Measurements from ENCODE around the gene CNR2. TPM values are rescaled to one million over a fixed set of nuclear protein-coding genes. Genes with fewer than 3 reads are reported as not detected.

CNR2 gene
- total RNA-seq, 1 experiment from 2014 or later = not detected

GRCh38 chr1:23837908-23838307, 75.3 kb downstream of the CNR2 start:
- Mint-ChIP-seq H3K27ac (no peak overlapping the region), H3K4me3 (peak overlapping the region; percentile 54 to 80), H3K27me3 (ENCODE audit: low read depth) (peaks cover 25% of the 10 kb centered on the region), H3K9me3 (no peaks in the 10 kb centered on the region), H3K4me1 (peaks cover 9 to 11% of the 10 kb centered on the region in 2 experiments), H3K36me3 (ENCODE audit: insufficient read depth in 1 of 3, low read depth in 3 of 3) (no peaks in the 10 kb centered on the region)
- Histone ChIP-seq H3K79me1 (ENCODE audit: insufficient read depth, low read depth, low read length, poor library complexity, severe bottlenecking) (no peaks in the 10 kb centered on the region), H3K23ac (ENCODE audit: insufficient read length, low read depth, low read length) (no peak overlapping the region), H3K27ac (ENCODE audit: insufficient read length, low read depth, low read length) (no peak overlapping the region), H2AFZ (ENCODE audit: low read length) (no peak overlapping the region), H3K9ac (ENCODE audit: extremely low read depth, insufficient read length, low read length) (no peak overlapping the region), H2BK5ac (ENCODE audit: insufficient read length, low read length) (no peak overlapping the region), H2BK15ac (ENCODE audit: low read depth, low read length) (no peak overlapping the region), H3K27me3 (ENCODE audit: insufficient read depth, low read length) (peaks cover 3% of the 10 kb centered on the region; the same call in 1 of the 2 replicates), H2BK120ac (ENCODE audit: low read depth, low read length, poor library complexity, severe bottlenecking) (no peak overlapping the region), H3K14ac (ENCODE audit: insufficient read depth, low read length) (no peak overlapping the region), H4K8ac (replicated peaks; ENCODE audit: insufficient read length, low read depth, low read length) (no peak overlapping the region), H3K18ac (ENCODE audit: insufficient read length, low read depth, low read length) (no peak overlapping the region), H3K23me2 (ENCODE audit: insufficient read length, low read depth, low read length, poor library complexity, severe bottlenecking) (peaks cover 8% of the 10 kb centered on the region), H3K56ac (ENCODE audit: insufficient read length, low read depth, low read length) (no peak overlapping the region), H3K79me2 (ENCODE audit: insufficient read depth, low read length) (no peaks in the 10 kb centered on the region), H4K5ac (ENCODE audit: insufficient read length, low read depth, low read length) (no peak overlapping the region), H4K91ac (ENCODE audit: insufficient read length, low read depth, low read length) (no peak overlapping the region), H3K4me2 (ENCODE audit: insufficient read depth, insufficient read length, low read length) (peak overlapping the region; percentile 73), H4K20me1 (ENCODE audit: control insufficient read depth, insufficient read depth, insufficient read length) (no peaks in the 10 kb centered on the region), H2BK20ac (ENCODE audit: low read depth, low read length, poor library complexity, severe bottlenecking) (no peak overlapping the region), H2BK12ac (ENCODE audit: insufficient read length, low read depth, low read length) (no peak overlapping the region), H2AK5ac (ENCODE audit: insufficient read length, low read length) (no peak overlapping the region), H3K4ac (ENCODE audit: low read depth, low read length) (no peak overlapping the region), H3K9me3 (ENCODE audit: control insufficient read depth, low read depth, low read length) (no peaks in the 10 kb centered on the region), H3K4me1 (ENCODE audit: insufficient read depth, low read length) (no peaks in the 10 kb centered on the region; the same call in 1 of the 2 replicates), H3T11ph (ENCODE audit: low read length) (no peak overlapping the region)
- no CpG with 5 or more reads among the region's 13 CpGs for WGBS (ENCODE audit: extremely low coverage, insufficient read length, low lambda C conversion rate)
- no peak for TF ChIP-seq CTCF (conservative IDR thresholded peaks at IDR 0.05)
- peak; percentile 31 for DNase-seq
